ENCODE measurements around the gene FBLN1. TPM values are rescaled to one million over a fixed set of nuclear protein-coding genes. Genes with fewer than 3 reads are reported as not detected.
A peak's percentile ranks its signal among the peaks of the same experiment; 100 is the strongest.

Gene FBLN1
- total and polyA plus RNA-seq, 2 of the 8 experiments (the other 6 are each of a cell fraction or from before 2014, with no cell fraction given): 159 to 168 TPM

GRCh38 chr22:45510376-45511232 lies 7.9 kb downstream of the FBLN1 start:
- Histone ChIP-seq H2AFZ (ENCODE audit: low read length) (no peak overlapping the region), H3K23ac (ENCODE audit: insufficient read length) (no peak overlapping the region), H3K79me1 (ENCODE audit: low read depth, low read length) (peaks cover 40% of the 10 kb centered on the region), H3K23me2 (ENCODE audit: low read depth, low read length) (no peaks in the 10 kb centered on the region; the same call in 1 of the 2 replicates), H2BK5ac (ENCODE audit: low read depth, low read length) (peak overlapping the region; percentile 44; the same call in 1 of the 2 replicates), H3K4ac (replicated peaks; ENCODE audit: insufficient read length, low read depth, low read length) (no peak overlapping the region), H3K14ac (ENCODE audit: insufficient read length) (no peak overlapping the region), H3K4me2 (ENCODE audit: insufficient read depth in 1 of 2, low read depth in 2 of 2, low read length in 2 of 2) (no peak overlapping the region), H3K36me3 (ENCODE audit: control insufficient read depth in 2 of 4, insufficient read depth in 4 of 4, low read length in 3 of 4) (peaks cover 0 to 5% (median 2%) of the 10 kb centered on the region in 4 experiments; a peak in 4 of 8 replicates), H3K9ac (replicated peaks in 1 of 4; ENCODE audit: extremely low read depth in 1 of 4, low read depth in 3 of 4, low read length in 3 of 4) (no peak overlapping the region), H3K56ac (replicated peaks; ENCODE audit: insufficient read length, low read depth, low read length) (no peak overlapping the region), H2BK120ac (replicated peaks; ENCODE audit: low read depth, low read length) (no peak overlapping the region), H2BK20ac (ENCODE audit: low read length) (no peak overlapping the region), H4K5ac (ENCODE audit: insufficient read length, low read depth, low read length) (no peak overlapping the region), H3K4me1 (replicated peaks in 1 of 4; ENCODE audit: control insufficient read depth in 3 of 4, insufficient read depth in 4 of 4, low read length in 3 of 4) (peaks cover 4 to 29% (median 10%) of the 10 kb centered on the region in 4 experiments), H3K18ac (ENCODE audit: extremely low read depth, low read length) (no peak overlapping the region), H2AK5ac (ENCODE audit: low read depth, low read length) (no peak overlapping the region), H3K4me3 (ENCODE audit: extremely low read depth in 1 of 4, insufficient read depth in 2 of 4, low read depth in 3 of 4, low read length in 4 of 4) (no peak overlapping the region), H4K20me1 (replicated peaks in 1 of 2; ENCODE audit: control insufficient read depth in 1 of 2, insufficient read depth in 2 of 2, low read length in 2 of 2) (peaks cover 3 to 35% of the 10 kb centered on the region in 2 experiments), H3K27me3 (replicated peaks in 1 of 4; ENCODE audit: control insufficient read depth in 3 of 4, extremely low read depth in 1 of 4, insufficient read depth in 3 of 4, low read length in 3 of 4) (no peaks in the 10 kb centered on the region), H2BK15ac (ENCODE audit: low read length) (no peak overlapping the region), H4K91ac (replicated peaks; ENCODE audit: insufficient read length, low read length) (no peak overlapping the region), H3K9me3 (ENCODE audit: insufficient read depth in 2 of 2, low read depth in 1 of 2, low read length in 1 of 2) (no peaks in the 10 kb centered on the region), H3K79me2 (ENCODE audit: control insufficient read depth in 1 of 2, insufficient read depth in 2 of 2, low read length in 2 of 2) (peaks cover 15 to 90% of the 10 kb centered on the region in 2 experiments), H3K27ac (ENCODE audit: low read depth, low read length) (no peak overlapping the region), H2BK12ac (ENCODE audit: low read depth, low read length) (no peak overlapping the region), H4K8ac (ENCODE audit: extremely low read depth, insufficient read depth, low read length) (no peak overlapping the region)
- CTCF ChIA-PET (ENCODE audit: partially characterized antibody): interaction anchor here (0.6 to 0.9 kb wide), 4 partner anchors 11 to 682 kb away, joined by 3 to 4 read pairs (median 3); no protein-coding TSS in a partner anchor
- POLR2A ChIA-PET (ENCODE audit: partially characterized antibody): interaction anchor here (0.6 to 2.2 kb wide), 2 partner anchors 9 to 527 kb away, joined by 3 to 4 read pairs; no protein-coding TSS in a partner anchor
- no peak for FAIRE-seq
- no peak for DNase-seq (ENCODE audit: low read depth in 1 of 2, low spot score in 2 of 2)
- 94% methylated on average over 13 of the region's 14 CpGs; no CpG with 5 or more reads in 1 of the 2 experiments for WGBS, 2 experiments (ENCODE audit: extremely low coverage in 1 of 2, insufficient coverage in 1 of 2, insufficient read length in 1 of 2, insufficient replicate concordance in 2 of 2, low coverage in 1 of 2, low lambda C conversion rate in 2 of 2, missing lambda C conversion rate in 1 of 2)
- TF ChIP-seq CREB1 (IDR thresholded peaks at IDR 0.05) (no peak), SIRT6 (IDR thresholded peaks at IDR 0.05; ENCODE audit: low read length) (no peak), SIX5 (IDR thresholded peaks at IDR 0.05; ENCODE audit: low read depth, low read length) (no peak), HDAC2 (IDR thresholded peaks at IDR 0.05; ENCODE audit: borderline replicate concordance in 1 of 2, low read depth in 2 of 2, low read length in 2 of 2) (no peak), SP1 (IDR thresholded peaks at IDR 0.05; ENCODE audit: low read depth, low read length) (no peak), KDM5A (IDR thresholded peaks at IDR 0.05; ENCODE audit: low read length) (no peak), CBX5 (IDR thresholded peaks at IDR 0.05; ENCODE audit: low read depth, low read length) (no peak), TAF1 (IDR thresholded peaks at IDR 0.05; ENCODE audit: low read depth, low read length) (no peak), GABPA (IDR thresholded peaks at IDR 0.05; ENCODE audit: borderline replicate concordance, insufficient read depth, low read length) (no peak), ATF3 (IDR thresholded peaks at IDR 0.05; ENCODE audit: insufficient read depth, low read depth, low read length) (no peak), ZNF274 (IDR thresholded peaks at IDR 0.05; ENCODE audit: borderline replicate concordance, extremely low read depth, low read length) (no peak)

All from H1 (cell line).